Measurements from ENCODE around the gene GAS2L2. TPM values are rescaled to one million over a fixed set of nuclear protein-coding genes. Genes with fewer than 3 reads are reported as not detected.
A peak's percentile ranks its signal among the peaks of the same experiment; 100 is the strongest.

GAS2L2 gene
- total and polyA plus RNA-seq, 8 donors = under 0.01 to 0.05 TPM; not detected in 6

- Histone ChIP-seq H3K36me3 (no peaks in the 10 kb centered on the region), H3K27me3 (no peaks in the 10 kb centered on the region), H3K4me1 (peaks cover 26 to 59% (median 48%) of the 10 kb centered on the region in 4 donors), H3K27ac (peak overlapping the region in 4 of 5 donors; percentile 55 to 84 (median 74)), H3K4me3 (no peak overlapping the region), H3K9me3 (no peaks in the 10 kb centered on the region)
- intact Hi-C loops (cut with DNase I; ENCODE audit: low total_unique reads) = no loop called here
- WGBS, 5 donors = 82 to 92% (median 90%) methylated on average over 9 to 20 of the region's 20 CpGs
- TF ChIP-seq, protein P1, sequence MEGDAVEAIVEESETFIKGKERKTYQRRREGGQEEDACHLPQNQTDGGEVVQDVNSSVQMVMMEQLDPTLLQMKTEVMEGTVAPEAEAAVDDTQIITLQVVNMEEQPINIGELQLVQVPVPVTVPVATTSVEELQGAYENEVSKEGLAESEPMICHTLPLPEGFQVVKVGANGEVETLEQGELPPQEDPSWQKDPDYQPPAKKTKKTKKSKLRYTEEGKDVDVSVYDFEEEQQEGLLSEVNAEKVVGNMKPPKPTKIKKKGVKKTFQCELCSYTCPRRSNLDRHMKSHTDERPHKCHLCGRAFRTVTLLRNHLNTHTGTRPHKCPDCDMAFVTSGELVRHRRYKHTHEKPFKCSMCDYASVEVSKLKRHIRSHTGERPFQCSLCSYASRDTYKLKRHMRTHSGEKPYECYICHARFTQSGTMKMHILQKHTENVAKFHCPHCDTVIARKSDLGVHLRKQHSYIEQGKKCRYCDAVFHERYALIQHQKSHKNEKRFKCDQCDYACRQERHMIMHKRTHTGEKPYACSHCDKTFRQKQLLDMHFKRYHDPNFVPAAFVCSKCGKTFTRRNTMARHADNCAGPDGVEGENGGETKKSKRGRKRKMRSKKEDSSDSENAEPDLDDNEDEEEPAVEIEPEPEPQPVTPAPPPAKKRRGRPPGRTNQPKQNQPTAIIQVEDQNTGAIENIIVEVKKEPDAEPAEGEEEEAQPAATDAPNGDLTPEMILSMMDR (IDR thresholded peaks at IDR 0.05) = no peak
- no peak for TF ChIP-seq EP300 (IDR thresholded peaks at IDR 0.05)
- TF ChIP-seq POLR2AphosphoS5 (IDR thresholded peaks at IDR 0.05) = no peak
- TF ChIP-seq POLR2A (IDR thresholded peaks at IDR 0.05) = no peak
- DNase-seq = no peak
Measured at GRCh38 chr17:35773129-35773528, 20.1 kb upstream of the GAS2L2 start.

GRCh38 chr17:35769895-35770486, 17.0 kb upstream of the GAS2L2 start:
- 90 to 96% (median 93%) methylated on average over 18 to 48 of the region's 48 CpGs for WGBS, 5 donors
- Histone ChIP-seq H3K27me3 (no peaks in the 10 kb centered on the region), H3K4me1 (peaks cover 19 to 52% (median 29%) of the 10 kb centered on the region in 4 donors), H3K4me3 (no peak overlapping the region), H3K27ac (no peak overlapping the region), H3K36me3 (no peaks in the 10 kb centered on the region), H3K9me3 (no peaks in the 10 kb centered on the region)
- intact Hi-C loops (cut with DNase I; ENCODE audit: low total_unique reads) = loop anchor here (5.0 kb wide), 1 partner anchor 37 kb away; the partner anchor contains the start of gene TAF15
- TF ChIP-seq, protein P1 (IDR thresholded peaks at IDR 0.05) = no peak
- no peak for TF ChIP-seq POLR2AphosphoS5 (IDR thresholded peaks at IDR 0.05)
- TF ChIP-seq POLR2A (IDR thresholded peaks at IDR 0.05) = no peak
- TF ChIP-seq EP300 (IDR thresholded peaks at IDR 0.05) = no peak
- DNase-seq = no peak

- intact Hi-C loops (cut with DNase I; ENCODE audit: low total_unique reads) = loop anchor here (5.0 kb wide), 1 partner anchor 39 kb away; the partner anchor contains the start of gene TAF15
- DNase-seq = no peak
- TF ChIP-seq POLR2A (IDR thresholded peaks at IDR 0.05) (no peak), EP300 (IDR thresholded peaks at IDR 0.05) (no peak), POLR2AphosphoS5 (IDR thresholded peaks at IDR 0.05) (no peak)
- TF ChIP-seq, protein P1 (IDR thresholded peaks at IDR 0.05) = no peak
Measured at GRCh38 chr17:35768797-35769196, 15.8 kb upstream of the GAS2L2 start.

DNA sequence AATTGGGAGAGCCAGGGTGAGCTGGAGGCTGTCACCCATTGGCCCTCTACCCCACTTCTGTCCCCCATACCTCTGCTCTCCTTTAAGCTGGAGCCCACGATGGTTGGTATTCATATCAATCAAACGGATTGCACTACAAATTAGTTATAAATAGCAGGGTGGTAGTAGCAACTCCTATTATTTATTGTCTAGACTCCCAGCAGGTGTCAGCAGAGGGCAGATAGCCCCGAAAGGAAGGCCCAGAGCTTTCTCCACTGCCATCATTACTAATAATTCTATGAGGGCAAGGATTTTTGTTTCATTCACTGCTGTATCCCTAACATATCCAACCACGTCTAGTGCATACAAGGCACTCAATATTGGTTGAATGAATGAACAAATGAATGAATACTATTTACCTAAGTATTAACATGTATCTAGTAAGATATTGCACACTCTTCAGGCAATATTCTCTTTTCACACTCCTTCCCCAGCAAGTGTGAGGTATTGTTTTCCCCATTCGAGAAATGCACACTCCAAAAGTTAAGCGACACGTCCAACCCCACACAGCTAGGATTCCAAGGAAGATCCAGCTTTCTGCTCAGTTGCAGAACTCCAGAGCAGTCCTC, 14.0 kb upstream of the GAS2L2 start:
- peak; percentile 59 to 77 for DNase-seq
- Histone ChIP-seq H3K4me3 (no peak overlapping the region), H3K27ac (no peak overlapping the region), H3K36me3 (no peaks in the 10 kb centered on the region), H3K27me3 (no peaks in the 10 kb centered on the region), H3K4me1 (peaks cover 10 to 43% (median 25%) of the 10 kb centered on the region in 4 donors), H3K9me3 (no peaks in the 10 kb centered on the region)
- TF ChIP-seq POLR2AphosphoS5 (IDR thresholded peaks at IDR 0.05) (no peak), EP300 (IDR thresholded peaks at IDR 0.05) (no peak), POLR2A (IDR thresholded peaks at IDR 0.05) (no peak)
- TF ChIP-seq, protein P1 (IDR thresholded peaks at IDR 0.05) = peak in 5 of 7 experiments; percentile 32 to 71 (median 35)
- intact Hi-C loops (cut with DNase I; ENCODE audit: low total_unique reads) = loop anchor here (5.0 kb wide), 1 partner anchor 40 kb away; the partner anchor contains the start of gene TAF15
- 33 to 51% (median 39%) methylated on average over 7 of the region's 7 CpGs for WGBS, 5 donors

More at GRCh38 chr17:35768797-35769196, 15.8 kb upstream of the GAS2L2 start:
- no peaks in the 10 kb centered on the region for H3K36me3 ChIP-seq
- 78 to 94% (median 93%) methylated on average over 2 of the region's 2 CpGs for WGBS, 5 donors
- no peak overlapping the region for H3K4me3 ChIP-seq
- no peak overlapping the region for H3K27ac ChIP-seq
- H3K27me3 ChIP-seq = no peaks in the 10 kb centered on the region
- H3K4me1 ChIP-seq = peaks cover 15 to 52% (median 30%) of the 10 kb centered on the region in 4 donors
- no peaks in the 10 kb centered on the region for H3K9me3 ChIP-seq

All from stomach (tissue), 9 donors.